ENCODE measurements around the gene EXOC4. TPM values are rescaled to one million over a fixed set of nuclear protein-coding genes. Genes with fewer than 3 reads are reported as not detected.
A peak's percentile ranks its signal among the peaks of the same experiment; 100 is the strongest.

EXOC4 gene
- total RNA-seq, 2 donors from 2014 or later, result 48.9 to 102 TPM

- WGBS, result 77% methylated on average over 4 of the region's 4 CpGs
- intact Hi-C loops (cut with DNase I), result no loop called here
- Histone ChIP-seq H3K9me3 (no peaks in the 10 kb centered on the region), H3K36me3 (no peaks in the 10 kb centered on the region), H3K4me1 (replicated peaks) (no peaks in the 10 kb centered on the region), H3K4me3 (no peak overlapping the region), H3K27ac (no peak overlapping the region), H3K27me3 (replicated peaks; ENCODE audit: insufficient read depth) (no peaks in the 10 kb centered on the region)
- no peak for DNase-seq (ENCODE audit: low spot score)
- TF ChIP-seq POLR2A (IDR thresholded peaks at IDR 0.05) (no peak), POLR2AphosphoS5 (IDR thresholded peaks at IDR 0.05) (no peak), CTCF (IDR thresholded peaks at IDR 0.05) (no peak)
Measured at GRCh38 chr7:133822868-133823552, 570.1 kb downstream of the EXOC4 start.

- Histone ChIP-seq H3K36me3 (no peaks in the 10 kb centered on the region), H3K27me3 (replicated peaks; ENCODE audit: insufficient read depth) (no peaks in the 10 kb centered on the region), H3K9me3 (no peaks in the 10 kb centered on the region), H3K4me3 (no peak overlapping the region), H3K27ac (no peak overlapping the region), H3K4me1 (replicated peaks) (no peaks in the 10 kb centered on the region)
- intact Hi-C loops (cut with DNase I), result no loop called here
- TF ChIP-seq POLR2A (IDR thresholded peaks at IDR 0.05), result no peak
- no peak for TF ChIP-seq CTCF (IDR thresholded peaks at IDR 0.05)
- TF ChIP-seq POLR2AphosphoS5 (IDR thresholded peaks at IDR 0.05), result no peak
- 94% methylated on average over 6 of the region's 6 CpGs for WGBS
- no peak for DNase-seq (ENCODE audit: low spot score)
Measured at GRCh38 chr7:133824132-133824531, 571.3 kb downstream of the EXOC4 start.

GRCh38 chr7:133827707-133828623 is 575.1 kb downstream of the EXOC4 start:
- WGBS, result 48% methylated on average over 7 of the region's 7 CpGs
- TF ChIP-seq POLR2A (IDR thresholded peaks at IDR 0.05) (no peak), CTCF (IDR thresholded peaks at IDR 0.05) (no peak), POLR2AphosphoS5 (IDR thresholded peaks at IDR 0.05) (peak; percentile 52)
- intact Hi-C loops (cut with DNase I), result no loop called here

GRCh38 chr7:133828906-133829305 is 576.0 kb downstream of the EXOC4 start:
- Histone ChIP-seq H3K27ac (no peak overlapping the region), H3K4me3 (no peak overlapping the region), H3K9me3 (no peaks in the 10 kb centered on the region), H3K4me1 (replicated peaks) (no peaks in the 10 kb centered on the region), H3K27me3 (replicated peaks; ENCODE audit: insufficient read depth) (no peaks in the 10 kb centered on the region), H3K36me3 (no peaks in the 10 kb centered on the region)
- DNase-seq (ENCODE audit: low spot score), result no peak
- TF ChIP-seq CTCF (IDR thresholded peaks at IDR 0.05) (no peak), POLR2A (IDR thresholded peaks at IDR 0.05) (no peak), POLR2AphosphoS5 (IDR thresholded peaks at IDR 0.05) (no peak)
- 97% methylated on average over 4 of the region's 4 CpGs for WGBS
- intact Hi-C loops (cut with DNase I), result no loop called here

More at GRCh38 chr7:133827707-133828623, 575.1 kb downstream of the EXOC4 start:
- Histone ChIP-seq H3K27ac (no peak overlapping the region), H3K9me3 (no peaks in the 10 kb centered on the region), H3K4me3 (no peak overlapping the region), H3K27me3 (replicated peaks; ENCODE audit: insufficient read depth) (no peaks in the 10 kb centered on the region), H3K36me3 (no peaks in the 10 kb centered on the region), H3K4me1 (replicated peaks) (no peaks in the 10 kb centered on the region)
- peak; percentile 32 for DNase-seq (ENCODE audit: low spot score)
